A673 (cell line): ENCODE data around the gene ENTPD8. TPM values are rescaled to one million over a fixed set of nuclear protein-coding genes. Genes with fewer than 3 reads are reported as not detected.

Experiments used
- BruUV-seq: library from RNA; stranded (reverse); fragments of 400-500 nt; replicated peaks from 2 replicates; lab custom pipeline; 2021; lab: Mats Ljungman, UMichigan
- CTCF ChIA-PET: fragments of 300-600 bp; sonication (Branson Sonifier 250); formaldehyde crosslinking; loops from one replicate; lab custom pipeline; 2022; ENCODE audit warnings: antibody characterized with exemption; lab: Charles Lee
- POLR2A ChIA-PET: fragments of 300-600 bp; sonication (Branson Sonifier 250); formaldehyde crosslinking; loops from one replicate; lab custom pipeline; 2022; ENCODE audit warnings: antibody characterized with exemption; ENCODE audit not compliant: low non-redundant PET; lab: Charles Lee
- DNase-seq: peaks from one replicate; pipeline ENCODE4 v3.0.0-alpha.2; 2015; ENCODE audit warnings: low spot score
- H3K27ac ChIP-seq: fragments of 200-600 bp; sonication (generic); 2 replicates; pipeline ENCODE4 v1.5.1; 2016; ENCODE audit warnings: mixed run types, low read depth, mild to moderate bottlenecking, mixed read lengths, antibody characterized with exemption, low read length; ENCODE audit not compliant: poor library complexity, severe bottlenecking
- H3K27me3 ChIP-seq: fragments of 200-600 bp; sonication (generic); replicated peaks from 2 replicates; pipeline ENCODE4 v1.6.1; 2017; ENCODE audit warnings: mixed run types, low read depth, mild to moderate bottlenecking, mixed read lengths, antibody characterized with exemption, low read length; ENCODE audit not compliant: insufficient read depth, poor library complexity
- H3K36me3 ChIP-seq: fragments of 200-600 bp; sonication (generic); 2 replicates; pipeline ENCODE4 v1.6.1; 2016; ENCODE audit warnings: mixed run types, mild to moderate bottlenecking, mixed read lengths, antibody characterized with exemption, low read length; ENCODE audit not compliant: insufficient read depth, poor library complexity, severe bottlenecking
- H3K4me1 ChIP-seq: fragments of 200-600 bp; sonication (generic); 2 replicates; pipeline ENCODE4 v1.6.1; 2017; ENCODE audit warnings: mixed run types, mild to moderate bottlenecking, mixed read lengths, antibody characterized with exemption, low read length; ENCODE audit not compliant: insufficient read depth, poor library complexity, severe bottlenecking
- H3K4me3 ChIP-seq: fragments of 200-600 bp; sonication (generic); 2 replicates; pipeline ENCODE4 v1.5.1; 2016; ENCODE audit warnings: low read depth, mixed run types, mild to moderate bottlenecking, mixed read lengths, low read length; ENCODE audit not compliant: poor library complexity, severe bottlenecking
- H3K9me3 ChIP-seq: fragments of 200-600 bp; sonication (generic); 2 replicates; pipeline ENCODE4 v1.6.1; 2016; ENCODE audit warnings: mixed run types, low read depth, mild to moderate bottlenecking, mixed read lengths, antibody characterized with exemption, low read length; ENCODE audit not compliant: poor library complexity, severe bottlenecking
- CTCF ChIP-seq: fragments of 300-800, 200-600 bp; sonication (generic); conservative IDR thresholded peaks from 2 replicates; pipeline ENCODE4 v1.5.1; 2017; ENCODE audit warnings: low read depth, mild to moderate bottlenecking, antibody characterized with exemption, low read length, moderate library complexity, mixed read lengths
- EZH2 ChIP-seq: fragments of 200-600 bp; sonication (generic); IDR thresholded peaks from 2 replicates; pipeline ENCODE4 v1.6.1; 2017; ENCODE audit warnings: borderline replicate concordance, low read depth, mild to moderate bottlenecking, mixed read lengths, antibody characterized with exemption, low read length; ENCODE audit not compliant: poor library complexity, severe bottlenecking
- intact Hi-C: fragments of 100-400 bp; cut with micrococcal nuclease; formaldehyde crosslinking; loops from one replicate; pipeline ENCODE4 v1.10.0; 2022; ENCODE audit not compliant: unreplicated experiment
- total RNA-seq: library from RNA; stranded (reverse); gene quantifications from 2 replicates; pipeline ENCODE4 v1.2.3, GENCODE V29; 2021

Gene ENTPD8
- total RNA-seq, 1 experiment from 2014 or later = not detected

DNA sequence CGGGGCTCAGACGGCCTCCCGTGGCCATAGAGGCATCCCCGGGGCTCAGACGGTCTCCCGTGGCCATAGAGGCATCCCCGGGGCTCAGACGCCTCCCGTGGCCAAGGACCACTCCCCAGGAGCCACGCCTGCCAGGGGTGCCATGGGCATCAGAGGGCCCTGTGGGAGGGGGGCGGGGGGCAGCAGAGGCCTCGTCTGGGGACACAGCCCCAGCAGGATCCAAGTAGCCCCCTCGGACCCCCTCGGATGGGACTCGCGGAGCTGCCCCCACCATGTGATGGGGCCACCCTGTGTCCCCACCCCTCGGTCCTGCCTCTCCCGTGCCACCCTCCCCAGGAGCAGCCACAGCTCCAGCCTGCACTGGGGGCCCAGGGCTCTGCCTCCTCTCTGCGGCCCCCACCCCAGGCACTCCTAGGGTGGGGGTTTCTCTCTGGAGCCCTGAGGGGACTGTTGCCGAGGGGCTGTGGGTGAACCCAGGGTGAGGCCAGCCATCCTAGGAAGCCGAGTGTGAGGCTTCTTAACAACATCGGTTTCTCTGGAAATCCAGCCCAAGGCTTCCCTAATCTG is 2.5 kb downstream of the ENTPD8 start:
- no peak overlapping the region for H3K4me3 ChIP-seq
- BruUV-seq = no TSS peak
- intact Hi-C loops = no loop called here
- CTCF ChIA-PET = no interaction called here
- DNase-seq = no peak
- POLR2A ChIA-PET = no interaction called here
- TF ChIP-seq CTCF = no peak
- TF ChIP-seq EZH2 = no peak
- no peaks in the 10 kb centered on the region for H3K27me3 ChIP-seq
- H3K27ac ChIP-seq = no peak overlapping the region
- no peaks in the 10 kb centered on the region for H3K36me3 ChIP-seq
- no peaks in the 10 kb centered on the region for H3K4me1 ChIP-seq
- no peaks in the 10 kb centered on the region for H3K9me3 ChIP-seq

DNA sequence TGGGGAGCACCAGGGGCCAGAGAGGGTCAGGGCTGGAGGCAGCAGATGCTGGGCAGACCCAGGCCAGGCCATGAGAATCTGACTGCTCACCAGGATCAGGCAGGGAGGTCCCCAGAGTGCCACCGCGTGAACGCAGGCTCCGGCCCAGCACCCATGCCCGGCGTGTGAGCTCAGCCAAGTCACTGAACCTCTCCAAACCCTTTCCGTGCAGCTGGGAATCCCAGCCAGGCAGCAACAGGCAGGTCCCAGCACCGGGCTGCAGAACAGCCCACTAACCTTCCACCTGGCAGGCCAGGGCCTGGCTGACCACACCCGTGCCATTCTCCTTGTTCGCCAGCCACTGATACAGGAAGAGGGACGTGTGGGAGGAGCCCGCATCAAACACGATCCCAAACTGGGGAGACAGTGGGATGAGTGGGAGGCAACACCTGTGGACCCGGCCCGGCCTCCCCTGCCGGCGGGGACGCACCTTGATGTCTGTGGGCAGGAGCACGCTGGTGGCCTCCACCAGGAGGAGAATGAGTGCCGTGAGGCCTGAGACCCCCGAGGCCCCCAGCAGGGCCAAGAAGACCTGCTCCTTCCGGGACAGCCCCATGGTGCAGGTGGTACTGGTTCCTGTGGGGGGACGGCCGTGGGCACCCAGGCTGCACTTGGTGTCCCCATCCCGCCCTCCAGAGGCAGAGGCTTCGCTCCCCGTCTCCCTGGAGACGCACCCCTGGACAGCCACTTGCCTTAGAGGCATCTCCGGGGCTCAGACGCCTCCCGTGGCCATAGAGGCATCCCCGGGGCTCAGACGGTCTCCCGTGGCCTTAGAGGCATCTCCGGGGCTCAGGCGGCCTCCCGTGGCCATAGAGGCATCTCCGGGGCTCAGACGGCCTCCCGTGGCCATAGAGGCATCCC is 3.2 kb downstream of the ENTPD8 start:
- no TSS peak for BruUV-seq
- Histone ChIP-seq H3K9me3 (no peaks in the 10 kb centered on the region), H3K27me3 (no peaks in the 10 kb centered on the region), H3K36me3 (no peaks in the 10 kb centered on the region), H3K27ac (no peak overlapping the region), H3K4me1 (no peaks in the 10 kb centered on the region), H3K4me3 (no peak overlapping the region)
- ChIA-PET POLR2A (no interaction called here), CTCF (no interaction called here)
- TF ChIP-seq EZH2 (no peak), CTCF (no peak)
- intact Hi-C loops = no loop called here
- no peak for DNase-seq

DNA sequence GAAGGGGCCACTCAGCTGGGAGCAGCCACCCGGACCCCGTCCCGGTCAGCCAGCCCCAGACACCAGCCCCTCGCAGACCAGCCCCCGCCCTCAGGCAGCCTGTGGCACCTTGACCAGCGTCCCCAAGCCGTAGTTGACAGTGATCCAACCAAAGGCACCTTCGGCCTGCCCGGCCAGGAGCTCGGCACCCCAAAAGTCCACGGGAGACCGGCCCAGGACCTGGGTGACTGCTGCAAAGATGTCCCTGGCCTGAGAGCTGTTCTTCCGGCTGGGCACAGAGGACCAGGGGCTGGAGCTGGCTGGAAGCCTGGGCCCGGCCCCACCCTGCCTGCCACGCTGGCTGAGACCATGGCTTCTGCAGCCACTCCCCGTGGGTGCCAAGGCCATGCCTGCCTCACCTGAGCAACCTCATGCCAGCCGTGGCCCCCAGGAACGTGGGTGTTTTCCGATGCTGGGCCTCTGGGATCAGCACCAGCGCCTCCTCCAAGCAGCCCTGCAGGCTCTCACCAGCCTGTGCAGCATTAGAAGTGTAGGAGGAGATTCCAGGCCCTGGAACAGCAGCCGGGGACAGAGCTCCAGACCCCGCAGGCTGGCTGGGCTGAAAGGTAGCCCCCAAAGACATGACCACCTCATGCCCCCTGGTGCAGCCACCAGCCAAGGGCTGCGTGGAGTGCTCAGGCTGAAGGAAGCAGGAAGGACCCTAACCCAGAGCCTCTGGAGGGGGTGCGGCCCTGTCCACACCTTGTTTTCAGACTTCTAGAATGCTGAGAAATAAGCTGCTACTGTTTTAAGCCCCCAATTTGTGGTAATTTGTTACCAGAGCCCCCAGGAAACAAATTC is 4.2 kb downstream of the ENTPD8 start:
- no peaks in the 10 kb centered on the region for H3K27me3 ChIP-seq
- TF ChIP-seq EZH2 = no peak
- TF ChIP-seq CTCF = no peak
- DNase-seq = no peak
- H3K9me3 ChIP-seq = no peaks in the 10 kb centered on the region
- no TSS peak for BruUV-seq
- POLR2A ChIA-PET = no interaction called here
- H3K27ac ChIP-seq = no peak overlapping the region
- intact Hi-C loops = no loop called here
- H3K4me3 ChIP-seq = no peak overlapping the region
- no peaks in the 10 kb centered on the region for H3K4me1 ChIP-seq
- CTCF ChIA-PET = interaction anchor here (0.7 kb wide), 1 partner anchor 143 kb away, joined by 3 read pairs; no protein-coding TSS in a partner anchor
- H3K36me3 ChIP-seq = no peaks in the 10 kb centered on the region
